HEK293T (cell line): ENCODE measurements around the gene EPX.

ENCODE experiments used
- ARNT ChIP-seq: fragments of 450-650 bp; IDR thresholded peaks from 2 replicates; pipeline ENCODE4 v1.6.1; 2017; ENCODE audit warnings: mild to moderate bottlenecking
- BHLHE40 ChIP-seq: fragments of 450-650 bp; IDR thresholded peaks from 2 replicates; pipeline ENCODE4 v1.6.1; 2016; ENCODE audit warnings: mild to moderate bottlenecking, moderate library complexity, borderline replicate concordance
- ELF4 ChIP-seq: fragments of 450-650 bp; IDR thresholded peaks from 2 replicates; pipeline ENCODE4 v1.6.1; 2017; ENCODE audit warnings: antibody characterized with exemption
- FOXA1 ChIP-seq: fragments of 450-650 bp; IDR thresholded peaks from 2 replicates; pipeline ENCODE4 v1.6.1; 2016; ENCODE audit warnings: mild to moderate bottlenecking
- SUZ12 ChIP-seq: fragments of 450-650 bp; IDR thresholded peaks from 2 replicates; pipeline ENCODE4 v1.6.1; 2016; ENCODE audit warnings: mild to moderate bottlenecking

- TF ChIP-seq BHLHE40, result no peak
- no peak for TF ChIP-seq ELF4
- no peak for TF ChIP-seq FOXA1
- TF ChIP-seq SUZ12, result no peak
- TF ChIP-seq ARNT, result no peak
These were observed 54.3 kb downstream of the EPX start for GRCh38 chr17:58246781-58247180.
